GM18498 (cell line): ENCODE results near the gene TRIM46.

Experiments
- ATAC-seq: cut with Tn5 transposase; IDR thresholded peaks from one replicate; pipeline ENCODE4 v1.9.1; 2021; ENCODE audit warnings: mild to moderate bottlenecking, moderate library complexity; ENCODE audit not compliant: unreplicated experiment

Gene TRIM46

GRCh38 chr1:155173478-155174323 lies at the start of gene TRIM46:
Gene TRIM46, plus strand, starts transcription at chr1:155173849. Its CDS starts 118 bp downstream, at chr1:155173967.
- ATAC-seq, result no peak

GRCh38 chr1:155124503-155125463 lies 48.9 kb upstream of the TRIM46 start:
- no peak for ATAC-seq

GRCh38 chr1:155125511-155125945 lies 48.1 kb upstream of the TRIM46 start:
- ATAC-seq, result no peak

- no peak for ATAC-seq
Observed at GRCh38 chr1:155125946-155126555, 47.6 kb upstream of the TRIM46 start.

GRCh38 chr1:155126556-155127104 lies 47.0 kb upstream of the TRIM46 start:
- ATAC-seq, result no peak

- no peak for ATAC-seq
Observed at GRCh38 chr1:155127105-155127966, 46.3 kb upstream of the TRIM46 start, which contains the start of gene EFNA1. Gene EFNA1, plus strand, starts transcription at chr1:155127876. Its CDS starts 102 bp downstream, at chr1:155127978.

- ATAC-seq, result no peak
Observed at GRCh38 chr1:155127967-155128754, 45.5 kb upstream of the TRIM46 start.

GRCh38 chr1:155128755-155129473 lies 44.7 kb upstream of the TRIM46 start:
- ATAC-seq, result no peak

GRCh38 chr1:155130272-155131006 lies 43.2 kb upstream of the TRIM46 start:
- ATAC-seq, result no peak

GRCh38 chr1:155131285-155131684 lies 42.4 kb upstream of the TRIM46 start:
- no peak for ATAC-seq

- ATAC-seq, result no peak
Observed at GRCh38 chr1:155131856-155132255, 41.8 kb upstream of the TRIM46 start.

GRCh38 chr1:155133799-155134281 lies 39.8 kb upstream of the TRIM46 start:
- ATAC-seq, result no peak

- no peak for ATAC-seq
Observed at GRCh38 chr1:155134322-155134721, 39.3 kb upstream of the TRIM46 start.

- ATAC-seq, result peak; percentile 15
Observed at GRCh38 chr1:155134880-155135414, 38.7 kb upstream of the TRIM46 start.

GRCh38 chr1:155135415-155136028 lies 38.1 kb upstream of the TRIM46 start, which contains the start of gene SLC50A1:
Gene SLC50A1, plus strand, starts transcription at chr1:155135852. Its CDS starts 60 bp downstream, at chr1:155135912.
- ATAC-seq, result peak; percentile 78

- no peak for ATAC-seq
Observed at GRCh38 chr1:155136748-155137147, 36.9 kb upstream of the TRIM46 start.
